HG03196 (cell line): ENCODE measurements around the gene LMCD1.

Experiments used
- ATAC-seq: cut with Tn5 transposase; IDR thresholded peaks from one replicate; pipeline ENCODE4 v1.9.1; 2021; ENCODE audit not compliant: unreplicated experiment

Gene LMCD1

DNA sequence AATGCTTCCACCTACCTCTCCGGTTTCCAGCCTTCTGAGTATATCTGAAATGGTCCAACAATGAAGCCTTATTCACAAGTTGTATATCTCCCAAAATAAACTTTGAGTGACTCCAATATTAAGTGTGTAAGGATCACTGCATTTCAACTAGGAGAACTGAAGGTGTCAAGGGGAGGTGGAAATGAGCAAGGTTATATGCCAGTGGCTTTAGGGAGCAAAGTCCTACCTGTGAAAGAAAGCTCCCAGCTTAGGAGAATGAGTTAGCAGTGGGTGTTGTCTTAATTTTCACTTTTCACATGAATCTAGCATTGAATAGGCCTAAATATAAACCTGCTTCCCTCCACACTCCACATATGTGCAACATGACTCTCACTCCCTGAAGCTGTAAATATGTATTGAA, 29.0 kb downstream of the LMCD1 start:
- ATAC-seq = no peak

DNA sequence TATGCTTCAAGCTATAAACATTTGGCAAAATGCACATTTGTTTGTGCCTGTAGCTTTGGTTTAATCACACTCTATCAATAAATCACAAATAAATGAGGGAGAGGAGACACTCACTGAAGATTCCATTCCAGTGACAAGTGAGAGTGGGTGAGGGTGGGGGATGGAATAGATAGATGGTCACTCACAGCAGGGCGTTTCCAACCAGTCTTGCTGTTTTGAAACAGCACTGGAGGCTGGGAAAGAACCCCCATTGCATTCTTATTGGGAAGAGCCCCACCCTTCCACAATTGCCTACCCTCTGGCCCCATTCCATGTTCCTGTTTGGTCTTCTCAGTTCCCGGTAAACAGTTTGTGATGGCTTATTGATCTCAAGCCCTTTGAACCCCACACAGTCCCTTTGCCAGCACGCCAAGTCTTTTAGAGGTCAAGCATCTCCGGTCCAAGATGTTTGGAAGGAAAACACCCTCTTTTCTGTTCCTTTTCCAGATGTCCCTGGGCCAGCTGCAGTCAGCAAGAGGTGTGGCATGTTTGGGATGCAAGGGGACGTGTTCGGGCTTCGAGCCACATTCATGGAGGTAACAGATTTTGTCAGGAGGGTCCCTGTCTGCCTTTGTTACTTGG, 30.7 kb downstream of the LMCD1 start:
- no peak for ATAC-seq

DNA sequence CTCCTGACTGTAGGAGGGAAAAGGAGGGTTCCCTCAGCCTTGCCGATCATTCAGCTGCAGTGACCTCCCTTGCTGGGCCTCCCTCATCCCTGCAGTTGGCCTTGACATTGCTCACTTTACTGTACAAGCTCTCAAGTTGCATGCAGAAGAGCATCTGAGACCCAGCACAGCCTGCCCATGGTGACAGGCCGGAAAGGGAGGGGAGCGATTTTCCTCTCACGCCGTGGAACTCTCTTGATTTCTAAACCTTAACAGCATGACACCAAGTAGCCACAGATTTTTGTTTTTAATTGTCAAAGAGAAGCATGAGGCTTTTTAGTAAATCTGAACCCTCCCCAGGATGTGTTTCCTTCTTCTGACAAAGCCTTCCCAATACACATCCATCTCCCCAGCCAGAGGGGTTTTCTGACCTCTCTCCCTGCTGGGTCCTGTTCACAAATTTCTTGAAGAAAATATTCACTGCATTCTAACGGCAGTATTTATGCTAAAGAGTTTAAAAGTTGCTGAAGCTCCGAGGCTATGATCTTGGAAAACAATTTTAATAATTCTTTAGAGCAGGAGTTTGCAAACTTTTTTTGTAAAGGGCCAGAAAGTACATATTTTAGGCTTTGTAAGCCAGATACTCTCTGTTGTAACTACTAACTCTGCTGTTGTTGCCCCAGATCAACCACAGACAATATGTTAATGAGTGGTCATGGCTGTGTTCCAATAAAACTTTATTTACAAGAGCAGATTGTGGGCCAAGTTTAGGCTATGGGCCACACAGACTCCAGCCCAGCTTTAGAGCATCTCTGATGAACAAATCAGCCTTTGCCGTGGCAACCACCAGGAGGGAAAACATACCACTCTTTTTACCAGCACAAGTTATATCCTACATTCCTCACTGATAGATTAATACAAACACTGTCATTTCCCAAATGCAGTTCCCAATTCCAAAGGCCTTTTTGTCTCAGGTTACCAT, 34.8 kb downstream of the LMCD1 start:
- ATAC-seq = no peak

DNA sequence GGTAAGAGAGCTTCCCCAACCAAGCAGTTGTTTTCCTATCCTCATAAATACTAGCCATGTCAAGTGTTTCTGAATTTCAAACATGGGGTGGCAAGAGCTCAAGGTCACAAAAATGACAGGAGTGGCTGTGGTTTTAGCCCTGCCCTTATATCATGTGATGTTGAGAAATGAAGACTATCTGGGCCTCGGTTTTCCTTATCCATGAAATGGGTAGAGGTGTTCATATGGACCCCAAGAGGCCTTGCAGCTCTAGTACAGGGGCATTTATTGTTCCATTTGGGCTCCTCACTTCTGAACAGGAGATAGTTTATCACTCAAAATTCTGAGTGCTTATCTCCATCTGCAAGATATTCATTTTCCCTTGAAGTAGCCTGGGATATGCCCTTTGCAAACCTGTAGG, 35.8 kb downstream of the LMCD1 start:
- ATAC-seq = no peak

DNA sequence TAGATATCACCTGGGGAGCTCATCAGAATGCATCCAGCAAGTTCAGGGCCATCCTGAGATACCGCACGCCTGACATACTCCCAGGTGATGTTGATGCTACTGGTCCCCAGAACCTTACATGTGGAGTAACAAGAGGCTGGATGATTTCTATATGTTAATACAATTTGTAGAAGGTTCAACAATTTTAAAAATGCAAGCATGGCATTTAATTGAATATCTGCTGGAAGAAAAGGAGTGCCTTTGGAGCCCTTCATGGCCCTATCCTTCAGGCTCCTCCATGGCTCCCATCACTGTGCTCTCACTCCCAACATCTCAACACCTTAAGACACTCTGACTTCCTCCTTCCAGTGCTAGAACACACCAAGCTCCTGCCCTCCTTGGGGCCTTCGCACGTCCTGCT, 36.6 kb downstream of the LMCD1 start:
- no peak for ATAC-seq

DNA sequence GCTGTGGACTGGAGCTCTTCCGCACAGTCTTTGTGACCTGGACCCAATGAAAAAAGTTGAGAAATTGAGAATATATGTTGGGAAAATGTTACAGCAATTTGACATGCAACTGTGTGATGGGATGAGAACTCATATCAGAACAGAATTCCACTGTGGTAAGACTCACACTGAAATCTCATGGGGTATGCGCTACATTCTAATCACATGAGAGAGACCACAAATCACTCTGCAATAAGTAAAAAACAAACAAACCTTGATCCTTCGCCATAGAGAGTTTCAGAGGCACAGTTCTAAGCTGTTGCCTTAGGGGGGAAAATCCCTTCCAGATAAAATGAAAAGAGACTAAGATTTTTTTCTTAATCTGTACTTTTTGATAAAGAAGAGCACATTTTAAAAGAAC, 37.3 kb downstream of the LMCD1 start:
- ATAC-seq = no peak

DNA sequence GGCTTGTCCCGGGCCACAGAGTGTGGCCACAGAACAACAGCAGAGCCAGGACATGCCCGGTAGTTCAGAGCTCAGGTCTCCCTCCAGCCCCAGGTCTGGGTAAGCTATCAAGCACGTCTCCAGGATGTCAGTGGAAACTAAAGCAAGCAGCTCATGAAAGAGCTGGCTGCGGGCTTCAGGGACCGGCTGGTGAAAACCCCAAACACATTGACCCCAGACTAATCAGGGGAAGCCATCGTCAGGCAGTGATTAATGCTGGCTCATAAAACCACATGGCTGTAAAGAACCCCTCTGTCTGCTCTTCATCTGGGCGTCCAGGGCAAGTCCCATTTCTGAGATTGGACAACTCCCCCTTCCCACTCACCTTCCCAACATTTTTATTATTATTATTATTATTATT, 37.8 kb downstream of the LMCD1 start:
- no peak for ATAC-seq

DNA sequence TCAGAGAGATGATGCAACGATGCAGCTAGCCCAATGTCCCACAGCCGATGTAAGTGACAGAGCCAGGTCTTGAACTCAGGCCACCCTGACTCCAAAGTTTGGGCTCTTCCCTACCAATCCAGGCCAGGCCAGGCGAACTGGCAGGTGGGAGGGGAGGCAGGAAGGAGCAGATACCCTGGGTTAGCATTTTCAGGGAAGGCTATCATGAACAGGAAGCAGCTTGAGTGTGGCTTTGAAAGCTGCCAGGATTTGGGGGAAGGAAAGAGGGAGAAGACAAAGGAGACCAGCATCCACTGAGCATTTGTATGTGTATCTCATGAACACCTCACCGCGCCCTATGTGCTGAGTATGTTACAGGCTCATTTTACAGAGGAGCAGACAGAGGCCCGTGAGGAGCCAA, 38.8 kb downstream of the LMCD1 start:
- no peak for ATAC-seq

DNA sequence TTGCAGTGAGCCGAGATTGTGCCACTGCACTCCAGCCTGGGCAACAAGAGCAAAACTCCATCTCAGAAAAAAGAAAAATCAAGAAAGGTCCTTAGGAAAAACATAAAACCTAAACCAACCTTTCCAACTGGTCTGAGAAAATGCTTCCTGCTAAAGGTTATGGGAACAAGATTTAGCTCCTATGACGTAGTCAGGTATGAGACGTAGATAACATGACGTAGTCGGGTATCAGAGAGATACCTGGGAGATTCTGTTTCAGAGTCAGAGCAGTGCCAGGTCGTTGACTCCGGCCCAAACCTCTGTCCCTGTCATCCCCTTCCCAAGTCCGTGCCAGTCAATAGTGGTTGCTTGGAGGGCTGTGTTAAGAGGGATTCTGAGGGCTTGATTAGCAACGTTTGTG, 39.9 kb downstream of the LMCD1 start:
- no peak for ATAC-seq

DNA sequence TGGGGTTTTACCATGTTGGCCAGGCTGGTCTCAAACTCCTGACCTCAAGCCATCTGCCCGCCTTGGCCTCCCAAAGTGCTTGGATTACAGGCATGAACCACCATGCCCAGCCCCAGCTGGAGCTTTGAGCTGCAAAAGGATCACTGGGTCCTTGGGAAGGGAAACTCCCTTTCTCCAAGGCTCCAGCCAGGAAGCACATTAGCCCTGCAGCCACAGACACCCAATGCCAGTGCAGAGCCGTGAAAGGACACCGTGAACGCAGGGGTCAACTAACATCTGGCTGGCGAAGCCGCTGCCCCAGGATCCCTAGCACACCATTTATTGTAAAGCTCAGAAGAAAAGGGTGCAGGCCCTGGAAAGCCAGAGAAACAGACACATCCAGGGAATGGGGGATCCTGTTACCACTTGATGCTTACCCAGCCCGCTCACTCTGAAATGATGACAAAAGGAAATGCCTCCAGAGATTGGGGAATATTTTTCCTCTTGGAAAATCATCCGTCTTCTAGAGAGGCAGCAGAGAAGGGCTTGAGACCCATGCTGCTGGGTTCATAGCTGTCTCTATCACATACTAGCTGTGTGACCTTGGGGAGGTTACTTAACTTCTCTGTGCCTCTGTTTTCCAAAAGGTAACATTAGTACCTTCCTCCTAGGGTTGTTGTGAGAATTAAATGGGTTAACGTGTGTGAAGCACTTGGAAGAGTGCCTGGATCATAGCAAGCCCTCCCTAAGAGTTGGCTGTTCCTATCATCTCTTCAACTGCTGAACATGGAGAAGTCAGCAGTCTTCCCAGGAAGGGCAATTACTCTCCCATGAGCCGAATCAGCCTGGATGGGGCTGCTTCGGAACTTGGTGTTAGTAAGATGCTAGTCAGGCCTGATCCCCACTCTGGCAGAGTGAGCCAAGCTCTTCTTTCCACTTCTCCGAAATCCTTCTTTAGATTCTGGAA, 40.8 kb downstream of the LMCD1 start:
- no peak for ATAC-seq

DNA sequence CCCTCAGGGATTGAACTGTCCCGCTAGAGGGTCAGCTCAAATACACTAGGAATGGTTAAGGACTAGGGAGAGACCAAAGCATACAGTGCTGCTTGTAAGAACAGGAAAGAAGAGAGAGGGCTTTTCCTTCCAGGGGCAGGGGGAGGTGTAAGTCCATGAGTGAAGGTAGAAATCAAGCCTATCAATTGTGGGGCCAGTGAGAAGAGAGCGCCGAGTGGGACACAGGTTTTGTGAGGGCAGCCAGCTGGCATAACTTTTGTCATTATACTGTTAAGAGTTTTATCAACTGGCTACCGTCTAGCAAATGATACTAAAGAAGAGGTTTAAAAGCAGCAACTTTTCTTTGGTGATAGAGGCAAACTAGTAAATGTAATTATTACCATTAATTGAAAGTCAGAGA, 45.0 kb downstream of the LMCD1 start:
- ATAC-seq = no peak

DNA sequence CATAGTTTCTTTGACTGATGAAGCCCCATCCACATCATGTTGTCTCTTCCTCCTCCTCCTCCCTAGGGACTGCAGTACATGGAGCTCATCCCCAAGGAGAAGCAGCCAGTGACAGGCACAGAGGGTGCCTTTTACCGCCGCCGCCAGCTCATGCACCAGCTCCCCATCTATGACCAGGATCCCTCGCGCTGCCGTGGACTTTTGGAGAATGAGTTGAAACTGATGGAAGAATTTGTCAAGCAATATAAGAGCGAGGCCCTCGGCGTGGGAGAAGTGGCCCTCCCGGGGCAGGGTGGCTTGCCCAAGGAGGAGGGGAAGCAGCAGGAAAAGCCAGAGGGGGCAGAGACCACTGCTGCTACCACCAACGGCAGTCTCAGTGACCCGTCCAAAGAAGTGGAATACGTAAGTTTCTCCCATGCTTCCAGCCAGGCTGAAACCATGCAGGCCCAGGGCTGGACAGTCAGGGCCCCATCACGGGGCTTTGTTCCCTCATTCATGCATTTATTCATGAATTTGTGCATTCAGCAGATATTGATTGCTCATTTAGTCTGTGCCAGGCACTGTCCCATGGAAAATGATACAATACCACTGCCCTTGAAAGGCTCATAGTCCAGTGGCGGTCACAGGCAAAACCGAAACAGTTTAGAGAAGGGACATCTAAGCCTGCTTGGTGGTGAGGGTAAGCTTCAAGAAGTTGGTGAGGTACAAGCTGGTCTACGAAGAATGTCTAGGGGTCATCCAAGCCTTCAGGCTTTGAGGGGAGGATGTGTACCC, 47.1 kb downstream of the LMCD1 start:
- no peak for ATAC-seq

DNA sequence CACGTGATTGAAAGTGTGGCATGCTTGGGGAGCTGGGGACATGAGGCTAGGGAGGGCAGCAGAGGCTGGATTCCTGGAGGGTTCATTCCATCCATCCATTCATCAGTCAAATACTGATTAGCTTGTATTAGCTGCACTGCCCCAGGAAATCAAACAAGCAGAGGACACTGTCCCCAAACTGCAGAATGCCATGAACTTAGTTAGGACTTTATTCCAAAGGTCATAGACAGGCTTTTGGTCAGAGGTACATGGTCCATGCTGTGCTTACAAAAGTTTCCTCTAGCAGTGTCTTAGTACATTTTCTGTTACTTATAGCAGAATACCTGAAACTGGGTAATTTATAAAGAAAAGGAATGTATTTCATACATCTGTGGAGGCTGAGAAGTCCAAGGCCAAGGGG, 47.7 kb downstream of the LMCD1 start:
- no peak for ATAC-seq

DNA sequence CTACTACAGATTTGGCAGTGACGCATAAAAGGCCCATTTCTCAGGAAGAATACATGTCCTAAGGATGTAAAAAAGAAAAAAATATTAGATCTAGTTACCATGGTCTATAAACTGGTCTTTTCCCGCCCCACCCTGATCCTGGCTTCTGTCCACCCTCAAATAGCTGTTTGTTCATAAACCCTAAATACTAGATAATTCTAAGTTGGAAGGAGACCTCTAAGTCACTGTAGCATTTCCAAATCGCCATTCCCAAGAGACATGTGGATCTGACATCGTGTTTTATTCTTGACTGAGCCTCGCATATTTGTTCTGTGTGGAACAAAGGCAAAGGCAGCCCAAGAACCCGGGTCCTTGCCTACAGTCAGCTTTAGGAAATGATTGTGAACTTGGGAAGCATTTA, 49.0 kb downstream of the LMCD1 start:
- ATAC-seq = no peak

DNA sequence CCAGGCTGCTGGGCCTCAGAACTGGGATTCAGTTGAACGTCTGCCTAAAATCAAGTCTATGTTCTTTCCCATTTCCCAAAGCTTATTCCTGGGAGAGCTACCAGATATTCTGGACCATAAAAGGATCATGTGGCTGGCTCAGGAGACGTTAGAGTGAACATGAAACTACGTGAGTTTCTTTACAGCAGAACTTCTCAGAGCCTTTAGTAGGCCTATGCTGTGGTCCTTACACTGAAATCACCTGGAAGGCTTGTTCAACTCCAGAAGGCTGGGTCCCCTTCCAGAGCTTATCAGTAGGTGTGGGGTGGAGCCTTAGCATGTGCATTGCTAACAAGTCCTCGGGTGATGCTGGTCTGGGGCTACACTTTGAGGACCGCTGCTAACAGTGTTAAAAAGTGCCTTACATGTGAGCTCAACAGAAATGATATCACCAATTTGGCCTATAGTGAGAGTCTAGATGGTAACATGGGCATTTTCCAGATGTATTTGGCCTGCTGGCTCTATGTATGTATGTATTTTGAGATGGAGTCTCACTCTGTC, 50.7 kb downstream of the LMCD1 start:
- ATAC-seq = no peak

DNA sequence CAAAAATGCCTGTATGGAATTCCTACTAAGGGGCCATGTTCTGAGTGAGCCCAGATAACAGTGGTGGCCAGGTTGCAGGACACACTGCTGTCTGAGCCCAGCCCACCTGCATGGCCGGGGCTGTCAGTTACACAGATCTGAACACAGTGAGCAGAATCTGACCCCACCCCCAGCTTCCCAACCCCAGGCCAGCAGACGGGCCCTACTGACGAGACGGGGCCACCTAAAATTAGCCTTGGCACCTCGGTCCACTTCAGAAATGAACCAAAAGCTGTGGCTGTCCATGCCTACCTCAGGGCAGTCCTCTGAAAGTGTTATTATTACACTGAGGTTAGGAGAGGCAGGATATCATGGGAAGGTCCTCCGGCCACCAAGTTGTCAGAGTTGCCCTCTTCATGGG, 51.8 kb downstream of the LMCD1 start:
- no peak for ATAC-seq

DNA sequence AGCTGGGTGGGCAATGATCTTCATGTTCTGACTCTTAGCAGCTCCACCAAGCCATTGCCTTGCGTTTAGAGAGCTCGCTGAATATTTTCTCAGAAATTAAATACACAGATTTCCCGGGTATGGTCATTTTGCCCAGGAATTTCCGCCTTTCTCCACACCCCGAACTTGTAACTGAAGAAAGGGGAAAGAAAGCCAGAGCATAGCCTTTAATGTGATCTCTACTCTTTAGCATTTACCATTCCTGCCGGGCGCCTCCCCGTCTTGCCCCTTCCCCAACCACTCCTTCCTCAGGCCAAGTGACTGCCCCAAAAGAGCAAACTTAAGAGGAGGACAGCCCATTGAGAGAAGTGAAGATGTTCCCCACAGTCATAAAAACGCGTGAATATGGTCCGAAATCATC, 53.1 kb downstream of the LMCD1 start:
- no peak for ATAC-seq

DNA sequence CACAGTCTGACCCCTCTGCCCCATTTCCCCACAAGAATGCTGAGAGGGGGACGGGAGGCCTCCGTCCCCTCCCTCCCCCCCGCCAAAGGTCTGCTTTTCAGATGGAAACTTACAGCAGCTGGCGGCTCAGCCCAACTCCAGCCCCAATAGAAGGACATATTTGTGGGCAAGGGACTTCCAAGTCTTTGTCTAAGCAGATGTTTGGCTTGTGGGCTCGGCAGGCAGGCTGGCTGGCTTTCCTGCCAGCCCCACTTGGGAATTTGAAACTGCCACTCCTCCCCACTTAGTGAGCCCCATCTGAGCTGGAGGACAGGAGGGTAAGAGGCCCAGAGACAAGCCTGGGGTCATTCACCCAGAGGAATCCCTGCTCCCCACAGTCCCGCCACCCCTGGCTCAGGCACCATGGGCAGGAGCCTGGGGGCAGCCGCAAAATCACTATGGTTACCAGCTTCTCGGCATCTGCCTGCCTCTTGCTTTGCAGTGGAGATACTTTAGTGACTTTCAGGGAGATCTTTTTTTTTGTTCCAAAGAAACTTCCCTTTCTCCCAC, 53.6 kb downstream of the LMCD1 start:
- ATAC-seq = no peak

DNA sequence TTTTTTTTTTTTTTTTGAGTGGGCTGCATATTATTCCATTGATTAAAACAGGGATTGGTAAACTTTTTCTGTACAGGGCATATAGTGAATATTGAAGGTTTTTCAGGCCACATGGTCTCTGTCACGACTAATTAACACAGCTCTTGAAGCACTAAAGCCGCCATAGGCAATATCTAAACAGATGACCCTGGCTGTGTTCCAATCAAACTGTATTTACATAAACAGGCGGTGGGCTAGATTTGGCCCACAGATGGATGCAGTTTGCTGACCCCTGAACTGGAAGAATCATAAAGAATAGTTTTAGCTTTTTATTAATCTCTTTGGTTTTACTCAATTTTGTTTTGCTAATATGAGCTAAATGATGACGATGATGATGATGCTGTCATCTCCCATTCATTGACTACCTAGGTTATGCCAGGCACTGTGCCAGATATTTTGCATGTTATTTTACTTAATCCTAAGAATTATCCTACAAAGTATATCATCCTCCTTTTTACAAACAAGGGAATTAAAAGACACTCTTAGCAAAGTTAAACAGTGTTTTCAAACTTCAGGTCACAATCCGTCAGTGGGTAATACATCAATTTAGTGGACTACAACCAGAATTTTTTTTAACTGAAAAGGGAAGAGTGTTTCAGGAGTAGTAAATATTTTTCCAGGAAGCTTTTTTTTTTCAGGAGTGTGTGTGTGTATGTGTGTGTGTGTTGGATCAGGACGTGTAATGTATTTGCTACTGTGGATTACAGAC, 54.3 kb downstream of the LMCD1 start:
- ATAC-seq = no peak
